GM12874 (cell line): ENCODE measurements around the gene CALCA.

Experiments
- CTCF ChIP-seq: IDR thresholded peaks from 2 replicates; pipeline ENCODE4 v1.5.1; 2011; ENCODE audit warnings: low read depth, mild to moderate bottlenecking, control low read depth, low read length, moderate library complexity; ENCODE audit not compliant: insufficient read depth

The CALCA gene

GRCh38 chr11:14934641-14935351, 37.4 kb downstream of the CALCA start:
- TF ChIP-seq CTCF: no peak

- TF ChIP-seq CTCF: no peak
These were observed 39.7 kb downstream of the CALCA start for GRCh38 chr11:14932447-14932846.

- TF ChIP-seq CTCF: no peak
These were observed 41.8 kb downstream of the CALCA start for GRCh38 chr11:14930369-14930768.

- TF ChIP-seq CTCF: no peak
These were observed 45.0 kb downstream of the CALCA start for GRCh38 chr11:14927146-14927545.

GRCh38 chr11:14924318-14924717, 47.8 kb downstream of the CALCA start:
- TF ChIP-seq CTCF: no peak
